ENCODE results near the gene NPLOC4. TPM values are rescaled to one million over a fixed set of nuclear protein-coding genes. Genes with fewer than 3 reads are reported as not detected.

Gene NPLOC4
- total and polyA plus RNA-seq, 2 of the 13 experiments (the other 11 are each of a cell fraction or from before 2014, with no cell fraction given), result 57.0 to 97.0 TPM

- TF ChIP-seq ZZZ3 (CRISPR knock-in tag; IDR thresholded peaks at IDR 0.05; ENCODE audit: borderline replicate concordance) (0 out of 2 replicates have a peak, but pooled peaks have one; percentile 57), MEIS2 (CRISPR knock-in tag; IDR thresholded peaks at IDR 0.05) (peak; percentile 13; the same call in 1 of the 2 replicates), GLMP (CRISPR knock-in tag; IDR thresholded peaks at IDR 0.05; ENCODE audit: borderline replicate concordance) (no peak), PITX1 (CRISPR knock-in tag; IDR thresholded peaks at IDR 0.05) (no peak), XRCC5 (optimal IDR thresholded peaks at IDR 0.05; ENCODE audit: low read length) (peak; percentile 60), JUN (CRISPR knock-in tag; IDR thresholded peaks at IDR 0.05) (no peak), ZC3H4 (CRISPR knock-in tag; IDR thresholded peaks at IDR 0.05; ENCODE audit: borderline replicate concordance) (no peak), KLF16 (CRISPR knock-in tag; IDR thresholded peaks at IDR 0.05) (peak in 1 of 2 experiments; percentile 70; a peak in 2 of 4 replicates), NFYB (CRISPR knock-in tag; IDR thresholded peaks at IDR 0.05) (0 out of 2 replicates have a peak, but pooled peaks have one; percentile 3), ZFAT (CRISPR knock-in tag; conservative IDR thresholded peaks at IDR 0.05) (no peak), SNAI1 (CRISPR knock-in tag; IDR thresholded peaks at IDR 0.05; ENCODE audit: borderline replicate concordance) (peak; percentile 85; the same call in 1 of the 2 replicates), RFX1 (IDR thresholded peaks at IDR 0.05) (no peak), NR3C1 (CRISPR knock-in tag; IDR thresholded peaks at IDR 0.05) (no peak), ZNF660 (CRISPR knock-in tag; IDR thresholded peaks at IDR 0.05; ENCODE audit: borderline replicate concordance, low read depth) (no peak), ZNF550 (CRISPR knock-in tag; IDR thresholded peaks at IDR 0.05; ENCODE audit: borderline replicate concordance) (no peak), MAZ (IDR thresholded peaks at IDR 0.05; ENCODE audit: borderline replicate concordance, low read depth, low read length) (peak; percentile 51; the same call in 1 of the 2 replicates), MAZ (CRISPR knock-in tag; IDR thresholded peaks at IDR 0.05; ENCODE audit: low read depth) (peak; percentile 60), STAG1 (CRISPR knock-in tag; IDR thresholded peaks at IDR 0.05) (no peak), SRSF9 (IDR thresholded peaks at IDR 0.05; ENCODE audit: borderline replicate concordance, insufficient read depth, low read depth, low read length, poor library complexity, severe bottlenecking) (no peak), ZNF562 (CRISPR knock-in tag; IDR thresholded peaks at IDR 0.05; ENCODE audit: borderline replicate concordance) (no peak), ZNF24 (IDR thresholded peaks at IDR 0.05) (no peak), ZNF644 (CRISPR knock-in tag; IDR thresholded peaks at IDR 0.05; ENCODE audit: low read depth) (no peak), ZNF362 (CRISPR knock-in tag; IDR thresholded peaks at IDR 0.05; ENCODE audit: borderline replicate concordance) (no peak), ZNF383 (CRISPR knock-in tag; IDR thresholded peaks at IDR 0.05; ENCODE audit: borderline replicate concordance) (no peak), FOXC1 (CRISPR knock-in tag; IDR thresholded peaks at IDR 0.05; ENCODE audit: borderline replicate concordance) (no peak; the same call in 1 of the 2 replicates), BORCS8-MEF2B (CRISPR knock-in tag; IDR thresholded peaks at IDR 0.05) (no peak), ZNF772 (CRISPR knock-in tag; IDR thresholded peaks at IDR 0.05) (no peak), ZFP90 (CRISPR knock-in tag; IDR thresholded peaks at IDR 0.05; ENCODE audit: borderline replicate concordance) (peak; percentile 83; the same call in 1 of the 2 replicates)
- TF ChIP-seq, protein P1, sequence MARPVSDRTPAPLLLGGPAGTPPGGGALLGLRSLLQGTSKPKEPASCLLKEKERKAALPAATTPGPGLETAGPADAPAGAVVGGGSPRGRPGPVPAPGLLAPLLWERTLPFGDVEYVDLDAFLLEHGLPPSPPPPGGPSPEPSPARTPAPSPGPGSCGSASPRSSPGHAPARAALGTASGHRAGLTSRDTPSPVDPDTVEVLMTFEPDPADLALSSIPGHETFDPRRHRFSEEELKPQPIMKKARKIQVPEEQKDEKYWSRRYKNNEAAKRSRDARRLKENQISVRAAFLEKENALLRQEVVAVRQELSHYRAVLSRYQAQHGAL (CRISPR knock-in tag; IDR thresholded peaks at IDR 0.05; ENCODE audit: not compliant biosample characterization), result no peak
These were observed 122.0 kb downstream of the NPLOC4 start (continued) for GRCh38 chr17:81514739-81515529.

Measured in HepG2 (cell line).